ENCODE results near the gene WDR1. TPM values are rescaled to one million over a fixed set of nuclear protein-coding genes. Genes with fewer than 3 reads are reported as not detected.

WDR1 gene
- total and polyA plus RNA-seq, 8 donors = 30.0 to 102 (median 57.7) TPM

DNA sequence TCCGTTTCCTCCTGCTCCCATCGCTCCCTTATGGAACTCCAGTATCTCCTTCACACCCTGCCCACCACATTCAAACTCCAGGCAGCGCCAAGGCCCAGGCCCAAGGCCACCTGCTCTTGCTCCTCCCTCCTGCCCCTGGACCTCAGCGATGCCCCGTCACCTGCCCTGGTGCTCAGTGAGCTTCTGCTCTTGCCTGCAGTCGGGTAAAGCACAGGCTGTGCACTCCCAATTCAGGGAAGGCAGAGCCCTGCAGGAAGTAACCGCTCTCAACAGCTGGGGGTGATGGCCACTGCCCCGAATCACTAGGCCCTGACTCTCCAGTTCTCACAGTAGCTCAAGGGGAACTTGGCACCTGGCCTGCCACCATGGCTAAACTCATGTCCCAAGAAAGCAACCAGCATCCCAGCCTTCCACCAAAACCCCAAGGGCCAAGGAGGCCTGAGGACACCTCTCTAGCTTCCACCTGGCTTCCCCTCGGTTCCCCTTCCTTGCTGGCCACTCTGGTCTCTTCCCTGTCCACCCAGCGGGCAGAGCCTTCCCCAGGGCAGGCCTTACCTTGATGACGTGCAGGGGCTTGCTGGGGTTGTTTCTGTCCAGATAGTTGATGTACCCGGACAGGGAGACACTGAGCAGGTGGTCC lies 29.3 kb downstream of the WDR1 start:
- DNase-seq = peak in 2 of 6 donors; percentile 16 to 38
- Histone ChIP-seq H3K4me3 (no peak overlapping the region), H3K27me3 (no peaks in the 10 kb centered on the region), H3K27ac (no peak overlapping the region), H3K9me3 (no peaks in the 10 kb centered on the region), H3K4me1 (no peaks in the 10 kb centered on the region), H3K36me3 (peaks cover 5 to 85% (median 56%) of the 10 kb centered on the region in 3 donors)
- TF ChIP-seq, protein P1, sequence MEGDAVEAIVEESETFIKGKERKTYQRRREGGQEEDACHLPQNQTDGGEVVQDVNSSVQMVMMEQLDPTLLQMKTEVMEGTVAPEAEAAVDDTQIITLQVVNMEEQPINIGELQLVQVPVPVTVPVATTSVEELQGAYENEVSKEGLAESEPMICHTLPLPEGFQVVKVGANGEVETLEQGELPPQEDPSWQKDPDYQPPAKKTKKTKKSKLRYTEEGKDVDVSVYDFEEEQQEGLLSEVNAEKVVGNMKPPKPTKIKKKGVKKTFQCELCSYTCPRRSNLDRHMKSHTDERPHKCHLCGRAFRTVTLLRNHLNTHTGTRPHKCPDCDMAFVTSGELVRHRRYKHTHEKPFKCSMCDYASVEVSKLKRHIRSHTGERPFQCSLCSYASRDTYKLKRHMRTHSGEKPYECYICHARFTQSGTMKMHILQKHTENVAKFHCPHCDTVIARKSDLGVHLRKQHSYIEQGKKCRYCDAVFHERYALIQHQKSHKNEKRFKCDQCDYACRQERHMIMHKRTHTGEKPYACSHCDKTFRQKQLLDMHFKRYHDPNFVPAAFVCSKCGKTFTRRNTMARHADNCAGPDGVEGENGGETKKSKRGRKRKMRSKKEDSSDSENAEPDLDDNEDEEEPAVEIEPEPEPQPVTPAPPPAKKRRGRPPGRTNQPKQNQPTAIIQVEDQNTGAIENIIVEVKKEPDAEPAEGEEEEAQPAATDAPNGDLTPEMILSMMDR (IDR thresholded peaks at IDR 0.05) = no peak
- 94 to 95% methylated on average over 12 of the region's 12 CpGs for WGBS, 2 donors
- ATAC-seq = no peak
- intact Hi-C loops (cut with DNase I) = no loop called here
- FAIRE-seq = no peak

DNA sequence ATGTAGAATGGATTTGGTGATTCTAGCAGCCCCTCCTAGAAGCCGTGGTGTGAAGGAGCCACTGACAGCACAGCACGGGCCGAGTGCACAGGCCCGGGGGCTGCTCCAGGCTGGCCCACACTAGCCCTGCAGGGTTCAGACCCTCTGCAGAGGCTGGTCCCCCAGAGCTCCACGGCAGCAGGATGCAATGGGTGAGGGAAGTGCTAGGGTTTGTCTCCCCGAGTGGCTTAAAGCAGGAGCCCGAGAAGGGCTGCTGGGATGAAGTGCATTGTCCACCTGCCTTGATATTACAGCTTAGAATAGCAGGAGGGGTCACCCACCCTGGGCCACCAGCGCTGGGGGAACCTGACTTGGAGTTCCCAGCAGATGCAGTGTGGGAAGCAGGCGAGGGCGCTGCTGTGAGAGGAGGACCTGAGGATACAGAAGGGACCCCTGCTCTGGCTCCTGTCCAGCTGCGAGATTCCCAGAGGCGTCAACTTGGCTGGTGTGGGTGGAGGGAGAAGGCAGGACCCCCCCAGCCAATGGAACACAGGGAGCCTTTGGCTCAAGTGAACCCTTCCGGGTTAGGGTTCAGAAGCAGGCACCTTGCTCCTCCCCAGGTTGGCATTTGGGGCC lies 30.0 kb downstream of the WDR1 start:
- 94 to 97% methylated on average over 13 of the region's 13 CpGs for WGBS, 2 donors
- TF ChIP-seq, protein P1 (IDR thresholded peaks at IDR 0.05) = no peak
- FAIRE-seq (no peak), DNase-seq (peak in 3 of 6 donors; percentile 32 to 70 (median 43)), ATAC-seq (no peak)
- no peak overlapping the region for H3K4me3 ChIP-seq
- H3K27ac ChIP-seq = no peak overlapping the region
- no peaks in the 10 kb centered on the region for H3K4me1 ChIP-seq
- intact Hi-C loops (cut with DNase I) = no loop called here
- H3K9me3 ChIP-seq = no peaks in the 10 kb centered on the region
- peaks cover 5 to 83% (median 59%) of the 10 kb centered on the region in 3 donors for H3K36me3 ChIP-seq
- H3K27me3 ChIP-seq = no peaks in the 10 kb centered on the region

DNA sequence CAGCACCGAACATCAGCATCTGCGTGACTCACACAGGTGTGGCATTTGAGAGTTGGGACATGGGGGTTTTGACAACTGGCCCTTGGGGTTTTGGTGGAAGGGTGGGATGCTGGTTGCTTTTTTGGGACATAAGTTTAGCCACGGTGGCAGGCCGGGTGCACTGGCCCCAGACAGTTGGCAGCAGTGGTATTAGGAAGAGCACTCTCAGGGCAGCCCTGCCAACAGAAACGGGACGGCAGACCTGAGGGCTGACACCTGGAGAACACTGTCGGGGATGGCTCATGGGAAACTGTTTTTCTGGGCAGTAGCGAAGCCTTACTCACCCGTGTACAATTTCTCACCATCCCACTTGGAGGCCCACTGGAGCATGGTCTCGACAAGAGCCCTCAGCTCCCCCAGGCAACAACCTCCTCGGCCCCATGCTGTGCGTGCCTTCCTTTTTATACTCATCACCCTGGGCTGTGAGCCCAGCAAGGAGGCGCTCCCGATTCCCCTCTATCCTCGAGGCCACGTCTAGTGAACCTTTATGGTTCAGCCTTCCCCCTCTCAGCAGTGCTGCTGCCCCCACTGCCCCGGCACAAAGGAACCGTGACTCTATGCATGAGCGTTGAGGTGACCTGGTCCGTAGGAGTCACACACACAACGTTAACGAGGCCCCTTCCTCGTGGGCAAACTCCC lies 30.6 kb downstream of the WDR1 start:
- FAIRE-seq = no peak
- peaks cover 5 to 80% (median 59%) of the 10 kb centered on the region in 3 donors for H3K36me3 ChIP-seq
- WGBS, 2 donors = 90 to 95% methylated on average over 23 of the region's 23 CpGs

DNA sequence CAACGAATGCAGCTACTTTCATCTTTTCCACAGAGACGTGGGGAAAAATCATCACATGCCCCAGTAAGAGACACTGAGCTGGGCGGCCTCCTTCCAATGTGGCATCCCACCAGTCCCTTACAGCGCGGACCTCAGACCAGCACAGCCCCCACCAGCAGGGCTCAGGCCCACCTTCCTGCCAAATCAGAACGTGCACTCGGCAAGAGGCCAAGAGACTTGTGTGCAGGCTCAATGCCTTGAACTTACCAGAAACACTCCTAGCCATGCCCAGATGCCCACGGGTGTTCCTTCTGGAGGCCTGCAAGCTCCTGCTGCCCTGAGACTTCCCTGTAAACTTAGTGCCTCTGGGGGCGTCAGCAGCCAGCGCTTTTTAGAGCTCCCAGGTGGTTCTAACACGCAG lies 31.2 kb downstream of the WDR1 start:
- DNase-seq (peak in 2 of 6 donors; percentile 12 to 37), FAIRE-seq (no peak), ATAC-seq (no peak)
- WGBS, 2 donors = 88 to 95% methylated on average over 11 of the region's 11 CpGs
- TF ChIP-seq, protein P1 (IDR thresholded peaks at IDR 0.05) = no peak
- intact Hi-C loops (cut with DNase I) = no loop called here
- Histone ChIP-seq H3K4me3 (no peak overlapping the region), H3K36me3 (peaks cover 7 to 80% (median 63%) of the 10 kb centered on the region in 3 donors), H3K4me1 (no peaks in the 10 kb centered on the region), H3K27me3 (no peaks in the 10 kb centered on the region), H3K27ac (no peak overlapping the region), H3K9me3 (no peaks in the 10 kb centered on the region)

More for the DNA sequence above, 30.6 kb downstream of the WDR1 start:
- intact Hi-C loops (cut with DNase I) = no loop called here
- Histone ChIP-seq H3K27ac (no peak overlapping the region), H3K27me3 (no peaks in the 10 kb centered on the region), H3K9me3 (no peaks in the 10 kb centered on the region), H3K4me3 (no peak overlapping the region), H3K4me1 (no peaks in the 10 kb centered on the region)
- ATAC-seq (no peak), DNase-seq (peak in 2 of 6 donors; percentile 13 to 25)
- TF ChIP-seq, protein P1 (IDR thresholded peaks at IDR 0.05) = no peak
